ENCODE data around the gene SIAH3. TPM values are rescaled to one million over a fixed set of nuclear protein-coding genes. Genes with fewer than 3 reads are reported as not detected.

Gene SIAH3
- total and polyA plus RNA-seq, 10 of the 15 experiments (the other 5 are each of a cell fraction or from before 2014, with no cell fraction given): not detected

- ChIA-PET SMC1A (ENCODE audit: uncharacterized antibody, unreplicated experiment) (no interaction called here), POLR2A (no interaction called here), RAD21 (ENCODE audit: unreplicated experiment) (no interaction called here), CTCF (no interaction called here)
- Histone ChIP-seq H3K79me2 (ENCODE audit: control insufficient read depth, insufficient read depth, low read length) (no peaks in the 10 kb centered on the region), H3K27me3 (replicated peaks in 1 of 2; ENCODE audit: control insufficient read depth in 2 of 2, insufficient read depth in 2 of 2, low read length in 1 of 2) (peaks cover 1 to 7% of the 10 kb centered on the region in 2 experiments; a peak in 3 of 4 replicates), H2AFZ (ENCODE audit: control insufficient read depth, low read depth, low read length) (no peak overlapping the region), H4K20me1 (ENCODE audit: control insufficient read depth, insufficient read depth) (no peaks in the 10 kb centered on the region), H3K27ac (ENCODE audit: control insufficient read depth, insufficient read depth) (no peak overlapping the region), H3K4me2 (ENCODE audit: control insufficient read depth, insufficient read depth) (no peak overlapping the region), H3K9me3 (replicated peaks; ENCODE audit: control insufficient read depth, insufficient read depth, low read length) (no peaks in the 10 kb centered on the region), H3K9ac (ENCODE audit: control insufficient read depth, insufficient read depth, low read length) (no peak overlapping the region), H3K4me1 (ENCODE audit: control insufficient read depth, insufficient read depth, low read length) (no peaks in the 10 kb centered on the region), H3K4me3 (no peak overlapping the region), H3K36me3 (ENCODE audit: control insufficient read depth in 2 of 2, insufficient read depth in 2 of 2, low read length in 1 of 2) (no peaks in the 10 kb centered on the region)
- TF ChIP-seq TCF3 (IDR thresholded peaks at IDR 0.05; ENCODE audit: borderline replicate concordance, insufficient read depth, low read depth, low read length) (no peak), NFYB (IDR thresholded peaks at IDR 0.05; ENCODE audit: insufficient read depth, low read depth, low read length) (no peak), JUNB (IDR thresholded peaks at IDR 0.05) (no peak), SIN3A (IDR thresholded peaks at IDR 0.05; ENCODE audit: low read depth, low read length) (no peak), STAT3 (IDR thresholded peaks at IDR 0.05; ENCODE audit: low read depth, low read length) (no peak), BHLHE40 (IDR thresholded peaks at IDR 0.05; ENCODE audit: borderline replicate concordance in 1 of 2, low read depth in 2 of 2, low read length in 1 of 2) (no peak), NR2F1 (conservative IDR thresholded peaks at IDR 0.05) (no peak)
- DNase-seq (ENCODE audit: low read depth, low spot score): no peak
- 62% methylated on average over 5 of the region's 5 CpGs for whole genome bisulfite sequencing (ENCODE audit: insufficient coverage, insufficient replicate concordance, low lambda C conversion rate, missing lambda C conversion rate)
- no peak for ATAC-seq
- intact Hi-C loops (cut with micrococcal nuclease; ENCODE audit: unreplicated experiment) (no loop called here), in situ Hi-C loops (cut with MboI) (no loop called here)
- FAIRE-seq: no peak
- no TSS peak for BruUV-seq (replicated peaks)
These were observed 74.8 kb downstream of the SIAH3 start for GRCh38 chr13:45776748-45777147.

GRCh38 chr13:45775401-45775963 lies 76.1 kb downstream of the SIAH3 start:
- H4K20me1 ChIP-seq (ENCODE audit: control insufficient read depth, insufficient read depth): no peaks in the 10 kb centered on the region
- no peak for ATAC-seq
- H3K79me2 ChIP-seq (ENCODE audit: control insufficient read depth, insufficient read depth, low read length): no peaks in the 10 kb centered on the region
- no peaks in the 10 kb centered on the region for H3K36me3 ChIP-seq (ENCODE audit: control insufficient read depth in 2 of 2, insufficient read depth in 2 of 2, low read length in 1 of 2)
- ChIA-PET POLR2A (no interaction called here), SMC1A (ENCODE audit: uncharacterized antibody, unreplicated experiment) (no interaction called here), RAD21 (ENCODE audit: unreplicated experiment) (no interaction called here), CTCF (no interaction called here)
- no peak for FAIRE-seq
- no peak overlapping the region for H3K4me2 ChIP-seq (ENCODE audit: control insufficient read depth, insufficient read depth)
- no peak overlapping the region for H3K9ac ChIP-seq (ENCODE audit: control insufficient read depth, insufficient read depth, low read length)
- H3K4me3 ChIP-seq: no peak overlapping the region
- peaks cover 1 to 7% of the 10 kb centered on the region in 2 experiments for H3K27me3 ChIP-seq (replicated peaks in 1 of 2; ENCODE audit: control insufficient read depth in 2 of 2, insufficient read depth in 2 of 2, low read length in 1 of 2)
- H3K9me3 ChIP-seq (replicated peaks; ENCODE audit: control insufficient read depth, insufficient read depth, low read length): no peaks in the 10 kb centered on the region
- TF ChIP-seq ZNF592 (IDR thresholded peaks at IDR 0.05): no peak
- no peak for TF ChIP-seq CBX3 (IDR thresholded peaks at IDR 0.05; ENCODE audit: borderline replicate concordance, low read depth)
- TF ChIP-seq WRNIP1 (IDR thresholded peaks at IDR 0.05; ENCODE audit: borderline replicate concordance, low read depth, low read length): no peak
- no peak overlapping the region for H3K27ac ChIP-seq (ENCODE audit: control insufficient read depth, insufficient read depth)
- WGBS (ENCODE audit: insufficient coverage, insufficient replicate concordance, low lambda C conversion rate, missing lambda C conversion rate): 7% methylated on average over 3 of the region's 3 CpGs
- H2AFZ ChIP-seq (ENCODE audit: control insufficient read depth, low read depth, low read length): no peak overlapping the region
- in situ Hi-C loops (cut with MboI) (no loop called here), intact Hi-C loops (cut with micrococcal nuclease; ENCODE audit: unreplicated experiment) (no loop called here)
- BruUV-seq (replicated peaks): no TSS peak
- H3K4me1 ChIP-seq (ENCODE audit: control insufficient read depth, insufficient read depth, low read length): no peaks in the 10 kb centered on the region
- no peak for DNase-seq (ENCODE audit: low read depth, low spot score)

All from GM12878 (cell line).